Metanephros (tissue), 1 donor: ENCODE results near the gene CLEC14A. TPM values are rescaled to one million over a fixed set of nuclear protein-coding genes. Genes with fewer than 3 reads are reported as not detected.

Experiments
- total RNA-seq: library from RNA; depleted of rRNA; stranded (reverse); fragments of >200 nt; gene quantifications from one replicate; pipeline ENCODE4 v1.2.3, GENCODE V29; 2014

Gene CLEC14A
- 31.0 TPM for total RNA-seq

GRCh38 chr14:38255673-38256532, at the start of gene CLEC14A:
CLEC14A (minus strand) TSS chr14:38256093; CDS start chr14:38256022, 71 bp downstream.

DNA sequence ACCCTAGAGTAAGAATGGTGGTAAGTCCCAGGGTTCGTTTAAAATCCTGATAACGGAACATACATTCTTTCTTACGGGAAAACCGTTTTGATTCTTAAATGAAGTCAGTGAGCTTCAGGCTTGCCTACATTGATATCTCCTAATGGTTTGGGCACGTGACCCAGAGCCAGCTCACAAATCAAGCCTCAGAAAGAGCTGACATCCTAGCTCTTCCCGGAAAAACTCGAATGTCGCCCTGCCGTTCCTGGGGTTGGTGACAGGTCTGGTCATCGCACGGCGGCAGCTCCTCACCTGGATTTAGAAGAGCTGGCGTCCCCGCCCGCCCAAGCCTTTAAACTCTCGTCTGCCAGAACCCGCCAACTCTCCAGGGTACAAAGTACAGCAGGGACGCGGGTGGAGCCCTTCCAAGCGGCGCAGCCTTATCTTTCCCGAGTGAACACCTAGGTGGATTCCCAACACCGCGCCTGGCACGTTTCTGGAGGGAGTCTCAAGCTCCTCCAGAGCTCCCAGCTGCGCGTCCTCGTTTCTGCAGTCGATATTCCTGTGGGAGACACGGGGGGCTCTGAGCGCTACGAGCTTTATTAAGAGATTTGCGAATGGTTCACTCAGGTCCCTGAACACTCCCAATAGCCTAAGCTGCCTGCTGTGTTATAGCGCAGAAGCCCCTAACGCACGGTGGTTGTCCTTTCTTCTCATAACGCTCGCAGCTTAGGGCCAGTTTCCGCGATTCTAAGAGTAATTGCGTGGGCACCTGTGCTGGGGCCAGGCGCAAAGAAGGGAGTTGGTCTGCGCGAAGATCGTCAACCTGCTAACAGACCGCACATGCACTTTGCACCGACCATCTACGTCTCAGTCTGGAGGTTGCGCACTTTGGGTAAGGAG, 47.9 kb downstream of the CLEC14A start, which contains the start of gene SSTR1:
Gene SSTR1 (plus strand): TSS at position 169 of the 882 bp plus-strand sequence. CDS start 1,486 bp downstream, outside the sequence.

Other genes with a start within 250 kb of the CLEC14A start
- gene SSTR1, start 48.2 kb downstream of the CLEC14A start, total RNA-seq, result 0.99 TPM